Left colon (tissue), 2 donors: Measurements from ENCODE around the gene BZW2. TPM values are rescaled to one million over a fixed set of nuclear protein-coding genes. Genes with fewer than 3 reads are reported as not detected.

Experiments used
- ATAC-seq: fragments of 200-7000 bp; cut with Tn5 transposase; one replicate; pipeline ENCODE4 v1.9.1; 2020; ENCODE audit warnings: mild to moderate bottlenecking, moderate library complexity
- DNase-seq, 2 donors: peaks; one replicate each; pipeline ENCODE4 v3.0.0-alpha.2; 2020
- intact Hi-C, 2 donors: fragments of 100-400 bp; cut with DNase I in 1 of 2; cut with micrococcal nuclease in 1 of 2; formaldehyde crosslinking; loops; one replicate each; pipeline versions ENCODE4 v1.11.2 to v1.14.0; 2022; cut with DNase I, micrococcal nuclease
- long read RNA-seq: library from polyadenylated mRNA; unstranded; transcript quantifications from one replicate; pipeline ENCODE4 v2.0.0, GENCODE V29; 2021
- total RNA-seq, 2 donors: library from RNA; stranded (reverse); fragmentation: NEBNext Ultra II Directional; extraction: Animal tissue kit (Norgen Biotek cat#: 25700); gene quantifications; one replicate each; pipeline ENCODE4 v1.2.1, GENCODE V29; 2021
- donor health status: DM: no; HTN: no; CAD: no.
- donor health status: DM: yes; HTN: yes; CAD: no.

The BZW2 gene
- 10 to 100 TPM; 52.9 to 62.3 TPM for total RNA-seq
- long read RNA-seq, transcript BZW2-207 (12 exons, 1,862 nt), result minor isoform, 13 of 58 reads
- long read RNA-seq, transcript BZW2-201 (12 exons, 1,860 nt), result major isoform, 33 of 58 reads
- long read RNA-seq, partial matches to known transcripts, result 12 of 58 reads
- long read RNA-seq, other reads (novel, unspliced or antisense), result 0 of 58 reads

GRCh38 chr7:16645593-16646471 lies at the start of gene BZW2, which contains the start of gene ANKMY2:
TSS of gene BZW2 (plus strand) at chr7:16646181. CDS start at chr7:16665444, 19,263 bp downstream.
TSS of gene ANKMY2 (minus strand) at chr7:16645754. CDS start at chr7:16645573, 181 bp downstream.
- intact Hi-C loops, result no loop called here
- ATAC-seq (peak; percentile 88), DNase-seq (peak; percentile 96 to 97)

GRCh38 chr7:16598015-16598414 lies 48.0 kb upstream of the BZW2 start:
- intact Hi-C loops, result no loop called here
- DNase-seq (no peak), ATAC-seq (no peak)

- intact Hi-C loops, result loop anchor here in 1 of 2 donors (10.0 kb wide), 1 partner anchor 315 kb away; no protein-coding TSS in a partner anchor
- no peak for DNase-seq
These were observed 46.1 kb upstream of the BZW2 start for GRCh38 chr7:16599860-16600259.

GRCh38 chr7:16603633-16604032 lies 42.3 kb upstream of the BZW2 start:
- intact Hi-C loops, result loop anchor here in 1 of 2 donors (10.0 kb wide), 1 partner anchor 311 kb away; no protein-coding TSS in a partner anchor
- no peak for ATAC-seq

More at GRCh38 chr7:16599860-16600259, 46.1 kb upstream of the BZW2 start:
- ATAC-seq, result peak; percentile 86

GRCh38 chr7:16604054-16604453 lies 41.9 kb upstream of the BZW2 start:
- intact Hi-C loops, result loop anchor here in 1 of 2 donors (10.0 kb wide), 1 partner anchor 311 kb away; no protein-coding TSS in a partner anchor
- peak; percentile 33 for ATAC-seq
- no peak for DNase-seq

More at GRCh38 chr7:16603633-16604032, 42.3 kb upstream of the BZW2 start:
- DNase-seq, result no peak

- no peak for DNase-seq
- ATAC-seq, result no peak
- intact Hi-C loops, result loop anchor here in 1 of 2 donors (10.0 kb wide), 1 partner anchor 308 kb away; no protein-coding TSS in a partner anchor
These were observed 39.3 kb upstream of the BZW2 start for GRCh38 chr7:16606704-16607103.

GRCh38 chr7:16609842-16610450 lies 36.0 kb upstream of the BZW2 start:
- intact Hi-C loops, result loop anchor here in 1 of 2 donors (10.0 kb wide), 1 partner anchor 305 kb away; no protein-coding TSS in a partner anchor
- DNase-seq (no peak), ATAC-seq (peak; percentile 95)

GRCh38 chr7:16611711-16612110 lies 34.3 kb upstream of the BZW2 start:
- ATAC-seq (peak; percentile 10), DNase-seq (no peak)
- intact Hi-C loops, result no loop called here

- intact Hi-C loops, result no loop called here
- DNase-seq, result no peak
- no peak for ATAC-seq
These were observed 30.8 kb upstream of the BZW2 start for GRCh38 chr7:16615228-16615627.

- intact Hi-C loops, result no loop called here
- no peak for ATAC-seq
These were observed 29.9 kb upstream of the BZW2 start for GRCh38 chr7:16616122-16616521.

GRCh38 chr7:16616542-16616941 lies 29.4 kb upstream of the BZW2 start:
- intact Hi-C loops, result no loop called here
- no peak for ATAC-seq
- no peak for DNase-seq

More at GRCh38 chr7:16616122-16616521, 29.9 kb upstream of the BZW2 start:
- no peak for DNase-seq

- DNase-seq (no peak), ATAC-seq (peak; percentile 81)
- intact Hi-C loops, result no loop called here
These were observed 26.0 kb upstream of the BZW2 start for GRCh38 chr7:16619979-16620408.

GRCh38 chr7:16626388-16626787 lies 19.6 kb upstream of the BZW2 start:
- ATAC-seq (no peak), DNase-seq (no peak)
- intact Hi-C loops, result no loop called here

- ATAC-seq (no peak), DNase-seq (no peak)
- intact Hi-C loops, result no loop called here
These were observed 18.7 kb upstream of the BZW2 start for GRCh38 chr7:16627236-16627635.

- ATAC-seq (no peak), DNase-seq (no peak)
- intact Hi-C loops, result no loop called here
These were observed 15.3 kb upstream of the BZW2 start for GRCh38 chr7:16630654-16631053.

GRCh38 chr7:16634271-16634738 lies 11.7 kb upstream of the BZW2 start:
- ATAC-seq (peak; percentile 95), DNase-seq (peak; percentile 44 to 54)
- intact Hi-C loops, result no loop called here

GRCh38 chr7:16636555-16637101 lies 9.4 kb upstream of the BZW2 start:
- no peak for DNase-seq
- intact Hi-C loops, result no loop called here

GRCh38 chr7:16637379-16637778 lies 8.6 kb upstream of the BZW2 start:
- intact Hi-C loops, result no loop called here
- ATAC-seq, result no peak

More at GRCh38 chr7:16636555-16637101, 9.4 kb upstream of the BZW2 start:
- peak; percentile 36 for ATAC-seq

More at GRCh38 chr7:16637379-16637778, 8.6 kb upstream of the BZW2 start:
- DNase-seq, result no peak
